ENCODE measurements around the gene SLC9A4.

GRCh38 chr2:102582845-102583244, 109.8 kb downstream of the SLC9A4 start:
- TF ChIP-seq, protein P1, sequence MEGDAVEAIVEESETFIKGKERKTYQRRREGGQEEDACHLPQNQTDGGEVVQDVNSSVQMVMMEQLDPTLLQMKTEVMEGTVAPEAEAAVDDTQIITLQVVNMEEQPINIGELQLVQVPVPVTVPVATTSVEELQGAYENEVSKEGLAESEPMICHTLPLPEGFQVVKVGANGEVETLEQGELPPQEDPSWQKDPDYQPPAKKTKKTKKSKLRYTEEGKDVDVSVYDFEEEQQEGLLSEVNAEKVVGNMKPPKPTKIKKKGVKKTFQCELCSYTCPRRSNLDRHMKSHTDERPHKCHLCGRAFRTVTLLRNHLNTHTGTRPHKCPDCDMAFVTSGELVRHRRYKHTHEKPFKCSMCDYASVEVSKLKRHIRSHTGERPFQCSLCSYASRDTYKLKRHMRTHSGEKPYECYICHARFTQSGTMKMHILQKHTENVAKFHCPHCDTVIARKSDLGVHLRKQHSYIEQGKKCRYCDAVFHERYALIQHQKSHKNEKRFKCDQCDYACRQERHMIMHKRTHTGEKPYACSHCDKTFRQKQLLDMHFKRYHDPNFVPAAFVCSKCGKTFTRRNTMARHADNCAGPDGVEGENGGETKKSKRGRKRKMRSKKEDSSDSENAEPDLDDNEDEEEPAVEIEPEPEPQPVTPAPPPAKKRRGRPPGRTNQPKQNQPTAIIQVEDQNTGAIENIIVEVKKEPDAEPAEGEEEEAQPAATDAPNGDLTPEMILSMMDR (conservative IDR thresholded peaks at IDR 0.05; ENCODE audit: low read length): no peak
- no peak for TF ChIP-seq EZH2phosphoT487 (IDR thresholded peaks at IDR 0.05; ENCODE audit: borderline replicate concordance, low read depth, low read length)
